Parathyroid adenoma (tissue), 2 donors: ENCODE data around the gene CDC123.

ENCODE experiments used
- H2AFZ ChIP-seq: fragments of 300-600 bp; sonication (generic); one replicate; pipeline ENCODE4 v1.7.0; 2017; ENCODE audit warnings: antibody characterized with exemption, mild to moderate bottlenecking
- H3K27ac ChIP-seq: fragments of 300-600 bp; sonication (generic); one replicate; pipeline ENCODE4 v1.7.0; 2017
- H3K27me3 ChIP-seq: fragments of 300-600 bp; sonication (generic); one replicate; pipeline ENCODE4 v1.7.0; 2017; ENCODE audit warnings: low read length; ENCODE audit not compliant: control insufficient read depth, insufficient read depth
- H3K36me3 ChIP-seq: fragments of 300-600 bp; sonication (generic); one replicate; pipeline ENCODE4 v1.7.0; 2017; ENCODE audit warnings: low read length; ENCODE audit not compliant: control insufficient read depth, insufficient read depth
- H3K4me1 ChIP-seq: fragments of 300-600 bp; sonication (generic); one replicate; pipeline ENCODE4 v1.7.0; 2017; ENCODE audit warnings: control low read depth
- H3K4me2 ChIP-seq: fragments of 300-600 bp; sonication (generic); one replicate; pipeline ENCODE4 v1.7.0; 2017; ENCODE audit warnings: low read length
- H3K4me3 ChIP-seq: fragments of 300-600 bp; sonication (generic); one replicate; pipeline ENCODE4 v1.7.0; 2017; ENCODE audit warnings: low read depth, low read length
- H3K79me2 ChIP-seq: fragments of 300-600 bp; sonication (generic); one replicate; pipeline ENCODE4 v1.7.0; 2017; ENCODE audit warnings: control low read depth
- H3K9ac ChIP-seq: fragments of 300-600 bp; sonication (generic); one replicate; pipeline ENCODE4 v1.7.0; 2017; ENCODE audit warnings: mild to moderate bottlenecking
- H3K9me3 ChIP-seq: fragments of 300-600 bp; sonication (generic); one replicate; pipeline ENCODE4 v1.7.0; 2017; ENCODE audit warnings: low read length; ENCODE audit not compliant: control insufficient read depth
- TF ChIP-seq, protein P1 (sequence below): fragments of 300-600 bp; sonication (generic); IDR thresholded peaks from one replicate; pipeline ENCODE4 v1.7.0; 2017; ENCODE audit warnings: antibody characterized with exemption, mild to moderate bottlenecking
- donor health status: primary hyperparathyroidism.

Gene CDC123

DNA sequence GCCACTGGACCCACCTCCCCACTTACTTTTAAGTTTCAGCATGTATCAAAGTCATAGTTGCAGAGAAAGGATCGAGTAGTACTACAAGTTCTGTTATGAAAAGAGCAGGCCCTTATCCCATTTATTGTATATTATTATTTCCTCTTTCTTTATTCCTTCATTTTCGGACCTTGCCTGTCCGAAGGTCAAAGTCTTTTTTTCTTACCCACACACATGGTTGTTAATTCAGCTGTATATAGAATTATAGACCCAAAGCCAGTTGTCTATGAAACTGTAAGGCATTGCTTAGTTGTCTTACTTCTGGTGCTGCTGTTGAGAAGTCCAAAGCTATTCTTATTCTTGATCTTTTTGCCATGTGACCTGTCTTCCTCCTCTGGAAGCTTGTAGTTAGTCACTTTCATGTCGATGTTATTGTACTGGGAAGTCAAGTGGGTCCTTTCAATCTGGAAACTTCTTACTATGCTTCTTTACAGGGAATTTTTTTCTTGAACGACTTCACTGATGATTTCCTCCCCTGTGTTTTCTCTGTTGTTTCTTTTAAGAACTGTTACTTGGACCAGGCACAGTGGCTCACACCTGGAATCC lies 8.6 kb upstream of the CDC123 start:
- Histone ChIP-seq H3K4me3 (no peak overlapping the region), H3K27ac (no peak overlapping the region), H3K9me3 (no peaks in the 10 kb centered on the region), H3K27me3 (no peaks in the 10 kb centered on the region), H3K9ac (no peak overlapping the region), H3K79me2 (peaks cover 11% of the 10 kb centered on the region), H3K4me1 (no peaks in the 10 kb centered on the region), H2AFZ (no peak overlapping the region), H3K36me3 (no peaks in the 10 kb centered on the region), H3K4me2 (no peak overlapping the region)
- TF ChIP-seq, protein P1, sequence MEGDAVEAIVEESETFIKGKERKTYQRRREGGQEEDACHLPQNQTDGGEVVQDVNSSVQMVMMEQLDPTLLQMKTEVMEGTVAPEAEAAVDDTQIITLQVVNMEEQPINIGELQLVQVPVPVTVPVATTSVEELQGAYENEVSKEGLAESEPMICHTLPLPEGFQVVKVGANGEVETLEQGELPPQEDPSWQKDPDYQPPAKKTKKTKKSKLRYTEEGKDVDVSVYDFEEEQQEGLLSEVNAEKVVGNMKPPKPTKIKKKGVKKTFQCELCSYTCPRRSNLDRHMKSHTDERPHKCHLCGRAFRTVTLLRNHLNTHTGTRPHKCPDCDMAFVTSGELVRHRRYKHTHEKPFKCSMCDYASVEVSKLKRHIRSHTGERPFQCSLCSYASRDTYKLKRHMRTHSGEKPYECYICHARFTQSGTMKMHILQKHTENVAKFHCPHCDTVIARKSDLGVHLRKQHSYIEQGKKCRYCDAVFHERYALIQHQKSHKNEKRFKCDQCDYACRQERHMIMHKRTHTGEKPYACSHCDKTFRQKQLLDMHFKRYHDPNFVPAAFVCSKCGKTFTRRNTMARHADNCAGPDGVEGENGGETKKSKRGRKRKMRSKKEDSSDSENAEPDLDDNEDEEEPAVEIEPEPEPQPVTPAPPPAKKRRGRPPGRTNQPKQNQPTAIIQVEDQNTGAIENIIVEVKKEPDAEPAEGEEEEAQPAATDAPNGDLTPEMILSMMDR: no peak

DNA sequence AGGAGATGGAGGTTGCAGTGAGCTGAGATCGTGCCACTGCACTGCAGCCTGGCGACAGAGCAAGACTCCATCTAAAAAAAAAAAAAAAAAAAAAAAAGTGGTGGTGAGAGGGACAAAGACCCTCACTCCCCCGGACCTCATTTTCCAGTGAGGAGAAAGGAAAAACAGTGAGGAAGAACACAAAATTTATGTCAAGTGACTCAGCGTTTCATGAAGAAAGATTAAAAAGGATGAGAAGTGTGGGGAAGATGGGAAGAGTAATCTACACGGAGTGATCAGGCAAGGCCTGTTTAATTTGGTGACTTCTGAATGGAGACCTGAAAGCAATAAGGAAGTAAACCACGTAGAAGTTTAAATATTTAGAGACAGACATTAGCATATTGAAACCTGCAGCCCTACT lies 7.3 kb upstream of the CDC123 start:
- Histone ChIP-seq H3K4me2 (no peak overlapping the region), H3K9ac (no peak overlapping the region), H3K27ac (no peak overlapping the region), H3K36me3 (no peaks in the 10 kb centered on the region), H2AFZ (no peak overlapping the region), H3K79me2 (peaks cover 13% of the 10 kb centered on the region), H3K9me3 (no peaks in the 10 kb centered on the region), H3K4me3 (no peak overlapping the region), H3K27me3 (no peaks in the 10 kb centered on the region), H3K4me1 (no peaks in the 10 kb centered on the region)
- TF ChIP-seq, protein P1: no peak

DNA sequence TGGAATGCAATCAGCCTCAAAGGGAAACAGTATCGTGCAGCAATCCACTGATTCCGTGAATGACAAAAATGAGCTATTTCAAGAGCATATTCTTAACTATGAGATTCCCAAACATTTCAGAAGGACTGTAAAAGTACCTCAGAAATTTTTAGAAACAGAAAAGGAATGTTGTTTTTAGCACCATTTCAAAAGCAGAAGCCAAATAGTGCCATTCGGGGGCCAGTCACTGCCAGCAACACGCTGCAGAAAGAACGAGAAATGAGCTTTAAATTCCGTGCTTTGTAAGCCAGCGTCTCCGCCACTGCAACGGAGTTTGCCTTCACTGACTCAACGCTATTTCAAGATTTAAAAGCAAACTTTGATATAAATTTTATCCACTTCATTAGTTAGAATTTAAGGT lies 6.6 kb upstream of the CDC123 start:
- Histone ChIP-seq H3K4me2 (no peak overlapping the region), H3K79me2 (peaks cover 13% of the 10 kb centered on the region), H2AFZ (no peak overlapping the region), H3K27ac (no peak overlapping the region), H3K36me3 (no peaks in the 10 kb centered on the region), H3K9ac (no peak overlapping the region), H3K4me3 (no peak overlapping the region), H3K4me1 (peaks cover 4% of the 10 kb centered on the region), H3K9me3 (no peaks in the 10 kb centered on the region), H3K27me3 (no peaks in the 10 kb centered on the region)
- TF ChIP-seq, protein P1: no peak

DNA sequence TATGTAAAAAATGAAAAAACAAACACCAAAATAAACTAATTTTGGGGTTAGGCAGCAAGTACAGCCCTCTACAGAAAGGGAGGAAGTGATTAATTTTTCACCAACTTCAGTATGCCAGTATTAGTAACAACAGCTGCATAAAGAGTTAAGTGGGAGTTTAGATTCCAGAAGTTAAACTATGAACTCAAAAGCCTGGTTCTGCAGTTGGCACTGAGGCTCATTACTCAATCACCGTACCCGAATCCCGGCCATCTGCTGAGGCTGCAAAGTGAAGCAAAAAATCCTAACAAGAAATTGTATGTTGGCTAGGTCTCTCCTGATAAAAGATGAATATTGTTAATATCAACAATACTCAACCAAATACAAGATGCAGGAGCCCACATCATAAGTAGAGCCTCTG lies 4.3 kb upstream of the CDC123 start:
- Histone ChIP-seq H3K27me3 (no peaks in the 10 kb centered on the region), H3K79me2 (peaks cover 30% of the 10 kb centered on the region), H3K9ac (no peak overlapping the region), H3K9me3 (no peaks in the 10 kb centered on the region), H3K27ac (no peak overlapping the region), H3K4me2 (no peak overlapping the region), H2AFZ (no peak overlapping the region), H3K4me1 (peaks cover 7% of the 10 kb centered on the region), H3K36me3 (no peaks in the 10 kb centered on the region), H3K4me3 (no peak overlapping the region)
- TF ChIP-seq, protein P1: no peak

DNA sequence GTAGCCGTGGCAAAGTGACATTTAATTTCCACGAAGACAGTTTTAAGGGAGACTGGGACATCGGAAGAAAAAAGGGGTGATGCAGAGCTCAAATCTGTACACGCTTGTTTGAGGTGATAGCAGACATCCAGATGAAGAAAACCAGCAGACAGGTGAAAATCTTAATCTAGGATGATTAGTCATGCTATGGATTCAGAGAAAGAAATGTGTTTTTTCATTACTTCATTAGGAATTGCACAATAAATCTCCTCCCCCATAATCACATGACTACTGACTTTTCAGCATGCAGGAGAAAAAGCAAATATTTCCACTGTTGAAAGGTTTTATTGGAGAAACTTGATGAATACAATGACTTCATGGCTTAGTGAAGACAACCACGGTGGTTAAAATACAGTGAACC lies 2.8 kb upstream of the CDC123 start:
- Histone ChIP-seq H3K27ac (no peak overlapping the region), H3K9ac (no peak overlapping the region), H3K4me1 (peaks cover 10% of the 10 kb centered on the region)

More for the DNA sequence above, 2.8 kb upstream of the CDC123 start:
- TF ChIP-seq, protein P1: no peak
- peaks cover 34% of the 10 kb centered on the region for H3K79me2 ChIP-seq
- H3K27me3 ChIP-seq: no peaks in the 10 kb centered on the region
- H3K36me3 ChIP-seq: no peaks in the 10 kb centered on the region
- no peak overlapping the region for H2AFZ ChIP-seq
- H3K4me2 ChIP-seq: no peak overlapping the region
- H3K4me3 ChIP-seq: no peak overlapping the region
- H3K9me3 ChIP-seq: no peaks in the 10 kb centered on the region
